Endothelial cell of umbilical vein (primary cell): Measurements from ENCODE around the gene PXK.

ENCODE experiments used
- CTCF ChIP-seq, 2 donors: IDR thresholded peaks; 1 replicate in 1 of 2; 2 replicates in 1 of 2; pipeline ENCODE4 v1.5.1; 2011; ENCODE audit warnings: low read length in 2 of 2, mild to moderate bottlenecking in 2 of 2, moderate library complexity in 2 of 2, control low read depth in 1 of 2, inconsistent platforms in 1 of 2, low read depth in 1 of 2; ENCODE audit not compliant: insufficient read depth in 1 of 2; ENCODE audit errors: extremely low read depth in 1 of 2
- EZH2 ChIP-seq: IDR thresholded peaks from 2 replicates; pipeline ENCODE4 v1.6.1; 2012; ENCODE audit warnings: borderline replicate concordance, low read depth, mild to moderate bottlenecking, moderate library complexity, low read length, inconsistent platforms; ENCODE audit not compliant: severe bottlenecking
- FOS ChIP-seq: IDR thresholded peaks from 2 replicates; pipeline ENCODE4 v1.6.1; 2011; ENCODE audit warnings: mild to moderate bottlenecking, low read length, moderate library complexity, borderline replicate concordance; ENCODE audit not compliant: insufficient read depth
- JUN ChIP-seq: IDR thresholded peaks from 2 replicates; pipeline ENCODE4 v1.6.1; 2011; ENCODE audit warnings: borderline replicate concordance, low read depth; ENCODE audit not compliant: insufficient read length, insufficient read depth
- MAX ChIP-seq: IDR thresholded peaks from 2 replicates; pipeline ENCODE4 v1.6.1; 2011; ENCODE audit not compliant: insufficient read depth, insufficient read length
- POLR2A ChIP-seq: IDR thresholded peaks from 2 replicates; pipeline ENCODE4 v1.6.1; 2012; ENCODE audit warnings: low read depth, mild to moderate bottlenecking, control low read depth, low read length
- POLR2AphosphoS5 ChIP-seq: IDR thresholded peaks from 2 replicates; pipeline ENCODE4 v1.6.1; 2012; ENCODE audit warnings: low read depth, mild to moderate bottlenecking, control low read depth, low read length, moderate library complexity; ENCODE audit not compliant: insufficient read depth

GRCh38 chr3:58285334-58285733 is 47.4 kb upstream of the PXK start:
- TF ChIP-seq POLR2A (no peak), CTCF (IDR thresholded peaks at IDR 0.05; ENCODE audit: extremely low read depth in 1 of 2, insufficient read depth in 1 of 2, low read depth in 1 of 2, low read length in 2 of 2) (no peak), EZH2 (no peak), MAX (no peak), FOS (no peak), POLR2AphosphoS5 (no peak), JUN (no peak)
